Parathyroid adenoma (tissue), 2 donors: ENCODE results near the gene MALSU1.
"Not testable (repeated sequence)": the region's sequence is repeated elsewhere in the genome, so short reads cannot be mapped to it uniquely, and the experiment has no call there.

ENCODE experiments used
- H2AFZ ChIP-seq: fragments of 300-600 bp; sonication (generic); one replicate; pipeline ENCODE4 v1.7.0; 2017; ENCODE audit warnings: antibody characterized with exemption, mild to moderate bottlenecking
- H3K27ac ChIP-seq: fragments of 300-600 bp; sonication (generic); one replicate; pipeline ENCODE4 v1.7.0; 2017
- H3K27me3 ChIP-seq: fragments of 300-600 bp; sonication (generic); one replicate; pipeline ENCODE4 v1.7.0; 2017; ENCODE audit warnings: low read length; ENCODE audit not compliant: control insufficient read depth, insufficient read depth
- H3K36me3 ChIP-seq: fragments of 300-600 bp; sonication (generic); one replicate; pipeline ENCODE4 v1.7.0; 2017; ENCODE audit warnings: low read length; ENCODE audit not compliant: control insufficient read depth, insufficient read depth
- H3K4me1 ChIP-seq: fragments of 300-600 bp; sonication (generic); one replicate; pipeline ENCODE4 v1.7.0; 2017; ENCODE audit warnings: control low read depth
- H3K4me2 ChIP-seq: fragments of 300-600 bp; sonication (generic); one replicate; pipeline ENCODE4 v1.7.0; 2017; ENCODE audit warnings: low read length
- H3K4me3 ChIP-seq: fragments of 300-600 bp; sonication (generic); one replicate; pipeline ENCODE4 v1.7.0; 2017; ENCODE audit warnings: low read depth, low read length
- H3K79me2 ChIP-seq: fragments of 300-600 bp; sonication (generic); one replicate; pipeline ENCODE4 v1.7.0; 2017; ENCODE audit warnings: control low read depth
- H3K9ac ChIP-seq: fragments of 300-600 bp; sonication (generic); one replicate; pipeline ENCODE4 v1.7.0; 2017; ENCODE audit warnings: mild to moderate bottlenecking
- H3K9me3 ChIP-seq: fragments of 300-600 bp; sonication (generic); one replicate; pipeline ENCODE4 v1.7.0; 2017; ENCODE audit warnings: low read length; ENCODE audit not compliant: control insufficient read depth
- TF ChIP-seq, protein P1 (sequence below): fragments of 300-600 bp; sonication (generic); IDR thresholded peaks from one replicate; pipeline ENCODE4 v1.7.0; 2017; ENCODE audit warnings: antibody characterized with exemption, mild to moderate bottlenecking
- donor health status: primary hyperparathyroidism.

MALSU1 gene

DNA sequence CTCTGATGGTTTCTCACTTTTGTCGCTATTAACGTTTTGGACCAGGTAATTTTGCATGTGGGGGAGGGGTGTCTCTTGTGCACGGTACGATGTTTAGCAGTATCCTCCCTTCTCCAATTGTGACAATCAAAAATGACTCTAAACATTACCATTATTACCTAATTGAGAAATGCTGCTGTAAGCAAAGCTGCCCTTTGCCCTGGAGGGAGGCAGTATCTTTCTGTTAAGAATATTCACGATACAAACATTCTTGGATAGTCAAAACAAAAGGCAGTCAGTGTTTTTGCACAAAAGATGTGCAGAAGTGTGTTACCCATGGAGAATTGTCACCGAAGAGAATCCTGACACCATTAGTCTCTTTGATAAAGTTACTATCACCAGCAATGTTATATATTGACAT is 9.6 kb downstream of the MALSU1 start:
- H3K27ac ChIP-seq, result no peak overlapping the region
- no peaks in the 10 kb centered on the region for H3K79me2 ChIP-seq
- no peaks in the 10 kb centered on the region for H3K27me3 ChIP-seq
- no peaks in the 10 kb centered on the region for H3K4me1 ChIP-seq
- no peak overlapping the region for H3K4me2 ChIP-seq
- no peaks in the 10 kb centered on the region for H3K9me3 ChIP-seq
- H2AFZ ChIP-seq, result no peak overlapping the region
- no peak overlapping the region for H3K4me3 ChIP-seq
- TF ChIP-seq, protein P1, sequence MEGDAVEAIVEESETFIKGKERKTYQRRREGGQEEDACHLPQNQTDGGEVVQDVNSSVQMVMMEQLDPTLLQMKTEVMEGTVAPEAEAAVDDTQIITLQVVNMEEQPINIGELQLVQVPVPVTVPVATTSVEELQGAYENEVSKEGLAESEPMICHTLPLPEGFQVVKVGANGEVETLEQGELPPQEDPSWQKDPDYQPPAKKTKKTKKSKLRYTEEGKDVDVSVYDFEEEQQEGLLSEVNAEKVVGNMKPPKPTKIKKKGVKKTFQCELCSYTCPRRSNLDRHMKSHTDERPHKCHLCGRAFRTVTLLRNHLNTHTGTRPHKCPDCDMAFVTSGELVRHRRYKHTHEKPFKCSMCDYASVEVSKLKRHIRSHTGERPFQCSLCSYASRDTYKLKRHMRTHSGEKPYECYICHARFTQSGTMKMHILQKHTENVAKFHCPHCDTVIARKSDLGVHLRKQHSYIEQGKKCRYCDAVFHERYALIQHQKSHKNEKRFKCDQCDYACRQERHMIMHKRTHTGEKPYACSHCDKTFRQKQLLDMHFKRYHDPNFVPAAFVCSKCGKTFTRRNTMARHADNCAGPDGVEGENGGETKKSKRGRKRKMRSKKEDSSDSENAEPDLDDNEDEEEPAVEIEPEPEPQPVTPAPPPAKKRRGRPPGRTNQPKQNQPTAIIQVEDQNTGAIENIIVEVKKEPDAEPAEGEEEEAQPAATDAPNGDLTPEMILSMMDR, result no peak
- H3K36me3 ChIP-seq, result no peaks in the 10 kb centered on the region
- no peak overlapping the region for H3K9ac ChIP-seq

DNA sequence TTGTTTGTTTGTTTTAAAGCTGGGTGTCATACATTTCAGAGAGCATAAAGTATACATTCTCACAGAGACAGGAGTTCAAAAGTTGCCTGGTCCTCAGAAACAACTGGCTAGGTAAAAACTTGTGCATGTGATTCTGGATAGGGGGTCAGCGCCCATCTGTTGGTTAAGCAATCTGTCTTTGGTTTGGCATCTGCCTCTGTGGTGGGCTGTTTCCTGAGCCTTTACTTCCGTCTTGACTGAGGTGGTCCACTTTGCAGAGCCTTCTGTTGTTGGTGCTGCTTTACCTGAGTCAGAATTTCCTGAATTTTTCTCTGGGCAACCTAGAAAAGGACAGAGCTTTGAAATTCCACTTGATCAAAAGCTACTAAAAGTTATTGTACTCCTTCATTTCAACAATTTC is 13.0 kb downstream of the MALSU1 start:
- not testable (repeated sequence) for H3K36me3 ChIP-seq

DNA sequence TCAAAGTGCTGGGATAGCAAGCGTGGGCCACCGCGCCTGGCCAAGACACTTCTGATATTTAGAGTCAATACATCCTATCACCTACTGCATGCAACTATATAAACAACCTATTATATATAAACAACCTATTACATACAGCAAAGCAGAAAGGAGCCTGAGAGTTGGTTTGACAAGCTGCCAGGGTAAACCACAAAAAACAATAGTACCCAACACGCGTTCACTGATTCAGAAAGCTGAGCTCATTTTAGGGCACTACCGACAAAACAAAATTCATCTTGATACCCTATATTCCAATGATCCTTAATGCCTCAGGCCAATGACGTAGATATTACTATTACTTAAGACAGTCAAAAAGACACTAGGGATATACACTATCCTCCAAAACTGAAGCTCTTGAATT is 16.2 kb downstream of the MALSU1 start:
- Histone ChIP-seq H3K9me3 (no peaks in the 10 kb centered on the region), H3K27ac (no peak overlapping the region), H3K9ac (no peak overlapping the region), H3K4me2 (no peak overlapping the region), H3K36me3 (no peaks in the 10 kb centered on the region), H3K79me2 (no peaks in the 10 kb centered on the region), H3K4me3 (no peak overlapping the region), H3K27me3 (no peaks in the 10 kb centered on the region), H3K4me1 (no peaks in the 10 kb centered on the region), H2AFZ (no peak overlapping the region)
- TF ChIP-seq, protein P1, result no peak

More for the DNA sequence above, 13.0 kb downstream of the MALSU1 start:
- H3K4me2 ChIP-seq, H3K4me3 ChIP-seq, H3K27me3 ChIP-seq, H2AFZ ChIP-seq, H3K9me3 ChIP-seq, H3K27ac ChIP-seq, H3K9ac ChIP-seq, H3K79me2 ChIP-seq, H3K4me1 ChIP-seq: not testable (repeated sequence)

DNA sequence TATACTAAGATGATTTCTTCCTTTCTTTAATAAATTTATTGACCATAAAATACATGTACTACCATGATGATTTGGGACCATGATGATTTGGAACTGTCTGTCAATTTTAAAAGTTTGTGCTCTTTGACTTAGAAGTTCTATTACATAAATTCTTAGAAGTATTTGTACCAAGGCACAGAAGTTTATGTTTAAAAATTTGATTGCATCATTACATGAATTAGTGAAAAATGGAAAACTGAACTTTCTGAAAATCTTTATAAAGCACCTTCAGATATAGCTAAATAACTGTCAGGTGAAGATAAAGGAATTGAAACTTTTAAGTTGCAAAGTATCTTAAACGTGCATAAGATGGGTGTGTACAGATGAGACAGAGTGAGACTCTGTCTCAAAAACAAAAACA is 32.0 kb downstream of the MALSU1 start:
- no peak overlapping the region for H3K4me2 ChIP-seq
- H3K9me3 ChIP-seq, result no peaks in the 10 kb centered on the region
- H3K4me1 ChIP-seq, result no peaks in the 10 kb centered on the region
- no peaks in the 10 kb centered on the region for H3K36me3 ChIP-seq
- H2AFZ ChIP-seq, result no peak overlapping the region
- TF ChIP-seq, protein P1, result no peak
- no peaks in the 10 kb centered on the region for H3K79me2 ChIP-seq
- H3K4me3 ChIP-seq, result no peak overlapping the region
- H3K9ac ChIP-seq, result no peak overlapping the region
- no peak overlapping the region for H3K27ac ChIP-seq
- no peaks in the 10 kb centered on the region for H3K27me3 ChIP-seq

DNA sequence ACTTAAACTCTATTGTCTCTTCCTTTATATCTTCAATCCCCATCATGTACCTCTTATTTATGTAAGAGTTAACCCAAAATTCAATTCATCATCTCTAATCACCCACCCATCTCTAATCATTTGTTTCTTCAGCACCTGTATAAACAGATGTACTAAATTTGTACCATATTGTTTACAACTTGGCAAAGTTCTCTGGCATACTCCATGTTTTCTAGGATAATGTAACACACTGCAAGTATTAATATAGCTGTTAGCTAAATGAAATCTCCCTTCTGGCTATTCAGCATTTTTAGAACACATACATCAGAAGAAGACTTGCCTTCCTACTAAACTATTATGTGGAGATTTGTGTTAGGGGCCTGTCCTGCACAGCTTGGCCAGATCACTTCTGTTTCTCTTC is 33.1 kb downstream of the MALSU1 start:
- Histone ChIP-seq H3K9ac (no peak overlapping the region), H3K4me1 (no peaks in the 10 kb centered on the region), H3K9me3 (no peaks in the 10 kb centered on the region), H2AFZ (no peak overlapping the region), H3K36me3 (no peaks in the 10 kb centered on the region), H3K4me3 (no peak overlapping the region), H3K27ac (no peak overlapping the region), H3K4me2 (no peak overlapping the region), H3K27me3 (no peaks in the 10 kb centered on the region), H3K79me2 (no peaks in the 10 kb centered on the region)
- TF ChIP-seq, protein P1, result no peak
